Activated T-helper 1 cell treated with anti-CD3 and anti-CD28 coated beads, Interleukin-12 subunit alpha, Interleukin-12 subunit beta, Interleukin-2, Interleukin-4 antibody, amounts not matched to agents 30 ng/mL and 10 ng/mL and 1 ng/mL, durations not matched to agents 14 hours and 24 hours and 36 hours (primary cell): ENCODE data around the gene OSBPL2. TPM values are rescaled to one million over a fixed set of nuclear protein-coding genes. Genes with fewer than 3 reads are reported as not detected.

ENCODE experiments used
- DNase-seq: peaks from one replicate; pipeline ENCODE4 v3.0.0; 2021; ENCODE audit warnings: low spot score
- H3K27ac Mint-ChIP-seq: one replicate; pipeline ENCODE4 v1.8.0; 2021; ENCODE audit warnings: mild to moderate bottlenecking, mixed read lengths
- H3K27me3 Mint-ChIP-seq: one replicate; pipeline ENCODE4 v1.8.0; 2022; ENCODE audit warnings: mild to moderate bottlenecking, moderate library complexity, mixed read lengths; ENCODE audit not compliant: insufficient read depth
- H3K36me3 Mint-ChIP-seq: one replicate; pipeline ENCODE4 v1.8.0; 2021; ENCODE audit warnings: low read depth, mixed read lengths
- H3K4me1 Mint-ChIP-seq: one replicate; pipeline ENCODE4 v1.8.0; 2021; ENCODE audit warnings: low read depth, mixed read lengths
- H3K4me3 Mint-ChIP-seq: one replicate; pipeline ENCODE4 v1.8.0; 2021; ENCODE audit warnings: mild to moderate bottlenecking, moderate library complexity, mixed read lengths
- H3K9me3 Mint-ChIP-seq: one replicate; pipeline ENCODE4 v1.8.0; 2021; ENCODE audit warnings: mixed read lengths
- intact Hi-C: fragments of 100-400 bp; cut with micrococcal nuclease; formaldehyde crosslinking; loops from one replicate; pipeline ENCODE4 v1.15.1; 2024
- total RNA-seq: library from RNA; stranded (reverse); gene quantifications from 2 replicates; pipeline ENCODE4 v1.2.3, GENCODE V29; 2022

The OSBPL2 gene
- total RNA-seq, 1 donor from 2014 or later: 27.0 TPM

- DNase-seq: no peak
- no peaks in the 10 kb centered on the region for H3K9me3 Mint-ChIP-seq
- H3K27ac Mint-ChIP-seq: no peak overlapping the region
- intact Hi-C loops: loop anchor here (1.0 kb wide), 1 partner anchor 17 kb away; the partner anchor contains the start of gene OSBPL2
- peaks cover 19% of the 10 kb centered on the region for H3K27me3 Mint-ChIP-seq
- no peaks in the 10 kb centered on the region for H3K4me1 Mint-ChIP-seq
- H3K36me3 Mint-ChIP-seq: no peaks in the 10 kb centered on the region
- peak overlapping the region; percentile 11 for H3K4me3 Mint-ChIP-seq
These were observed 17.4 kb upstream of the OSBPL2 start for GRCh38 chr20:62220666-62221568.

GRCh38 chr20:62222266-62222850 lies 16.0 kb upstream of the OSBPL2 start:
- Mint-ChIP-seq H3K4me1 (no peaks in the 10 kb centered on the region), H3K36me3 (no peaks in the 10 kb centered on the region), H3K4me3 (no peak overlapping the region), H3K27ac (no peak overlapping the region), H3K9me3 (no peaks in the 10 kb centered on the region), H3K27me3 (peaks cover 17% of the 10 kb centered on the region)
- no peak for DNase-seq
- intact Hi-C loops: no loop called here

- Mint-ChIP-seq H3K4me1 (no peaks in the 10 kb centered on the region), H3K36me3 (no peaks in the 10 kb centered on the region), H3K9me3 (no peaks in the 10 kb centered on the region), H3K4me3 (no peak overlapping the region), H3K27me3 (peaks cover 17% of the 10 kb centered on the region), H3K27ac (no peak overlapping the region)
- intact Hi-C loops: no loop called here
- DNase-seq: no peak
These were observed 15.3 kb upstream of the OSBPL2 start for GRCh38 chr20:62222972-62223371.

- Mint-ChIP-seq H3K4me1 (no peaks in the 10 kb centered on the region), H3K9me3 (no peaks in the 10 kb centered on the region), H3K4me3 (no peak overlapping the region), H3K27me3 (peaks cover 17% of the 10 kb centered on the region), H3K36me3 (no peaks in the 10 kb centered on the region), H3K27ac (no peak overlapping the region)
- intact Hi-C loops: no loop called here
- no peak for DNase-seq
These were observed 14.8 kb upstream of the OSBPL2 start for GRCh38 chr20:62223571-62223970.

- Mint-ChIP-seq H3K27ac (no peak overlapping the region), H3K4me3 (no peak overlapping the region), H3K36me3 (no peaks in the 10 kb centered on the region), H3K4me1 (no peaks in the 10 kb centered on the region), H3K9me3 (no peaks in the 10 kb centered on the region), H3K27me3 (peaks cover 11% of the 10 kb centered on the region)
- DNase-seq: no peak
- intact Hi-C loops: no loop called here
These were observed 14.0 kb upstream of the OSBPL2 start for GRCh38 chr20:62224113-62224855.

- intact Hi-C loops: no loop called here
- no peak for DNase-seq
- no peak overlapping the region for H3K27ac Mint-ChIP-seq
- H3K4me3 Mint-ChIP-seq: no peak overlapping the region
- no peaks in the 10 kb centered on the region for H3K36me3 Mint-ChIP-seq
- peaks cover 11% of the 10 kb centered on the region for H3K27me3 Mint-ChIP-seq
- H3K9me3 Mint-ChIP-seq: no peaks in the 10 kb centered on the region
- no peaks in the 10 kb centered on the region for H3K4me1 Mint-ChIP-seq
These were observed 13.3 kb upstream of the OSBPL2 start for GRCh38 chr20:62225026-62225425.

GRCh38 chr20:62225820-62226635 lies 12.3 kb upstream of the OSBPL2 start:
- Mint-ChIP-seq H3K27ac (no peak overlapping the region), H3K36me3 (no peaks in the 10 kb centered on the region), H3K9me3 (no peaks in the 10 kb centered on the region), H3K4me1 (no peaks in the 10 kb centered on the region), H3K27me3 (peaks cover 7% of the 10 kb centered on the region), H3K4me3 (no peak overlapping the region)
- no peak for DNase-seq
- intact Hi-C loops: no loop called here

GRCh38 chr20:62226707-62227590 lies 11.4 kb upstream of the OSBPL2 start:
- DNase-seq: no peak
- Mint-ChIP-seq H3K4me1 (no peaks in the 10 kb centered on the region), H3K4me3 (no peak overlapping the region), H3K27ac (no peak overlapping the region), H3K27me3 (no peaks in the 10 kb centered on the region), H3K9me3 (no peaks in the 10 kb centered on the region), H3K36me3 (no peaks in the 10 kb centered on the region)
- intact Hi-C loops: no loop called here

GRCh38 chr20:62227591-62227976 lies 10.7 kb upstream of the OSBPL2 start:
- Mint-ChIP-seq H3K9me3 (no peaks in the 10 kb centered on the region), H3K4me1 (no peaks in the 10 kb centered on the region), H3K36me3 (no peaks in the 10 kb centered on the region), H3K27ac (no peak overlapping the region), H3K27me3 (no peaks in the 10 kb centered on the region), H3K4me3 (no peak overlapping the region)
- intact Hi-C loops: no loop called here
- no peak for DNase-seq

- Mint-ChIP-seq H3K27me3 (no peaks in the 10 kb centered on the region), H3K9me3 (no peaks in the 10 kb centered on the region), H3K4me3 (no peak overlapping the region), H3K4me1 (no peaks in the 10 kb centered on the region), H3K36me3 (no peaks in the 10 kb centered on the region), H3K27ac (no peak overlapping the region)
- no peak for DNase-seq
- intact Hi-C loops: no loop called here
These were observed 10.1 kb upstream of the OSBPL2 start for GRCh38 chr20:62227977-62228958.

GRCh38 chr20:62228982-62229545 lies 9.3 kb upstream of the OSBPL2 start:
- no peak for DNase-seq
- Mint-ChIP-seq H3K4me1 (no peaks in the 10 kb centered on the region), H3K4me3 (no peak overlapping the region), H3K9me3 (no peaks in the 10 kb centered on the region), H3K36me3 (no peaks in the 10 kb centered on the region), H3K27me3 (no peaks in the 10 kb centered on the region), H3K27ac (no peak overlapping the region)
- intact Hi-C loops: no loop called here
